H1 (cell line): ENCODE results near the gene PITX3. TPM values are rescaled to one million over a fixed set of nuclear protein-coding genes. Genes with fewer than 3 reads are reported as not detected.
A peak's percentile ranks its signal among the peaks of the same experiment; 100 is the strongest.

ENCODE experiments used
- CTCF ChIA-PET: fragments of 300-600 bp; sonication (Branson Sonifier 250); formaldehyde crosslinking; loops from one replicate; lab custom pipeline; 2021; ENCODE audit not compliant: partially characterized antibody; lab: Charles Lee
- POLR2A ChIA-PET: fragments of 300-600 bp; sonication (Branson Sonifier 250); formaldehyde crosslinking; loops from one replicate; lab custom pipeline; 2021; ENCODE audit warnings: inconsistent platforms; ENCODE audit not compliant: partially characterized antibody; lab: Charles Lee
- DNase-seq, 2 experiments: peaks; one replicate each; pipeline versions ENCODE4 v3.0.0 to v3.0.0-alpha.2; 2010 to 2022; ENCODE audit warnings: low spot score in 2 of 2, low read depth in 1 of 2, mixed read lengths in 1 of 2
- FAIRE-seq: peaks from 2 replicates; lab custom pipeline; 2011; peaks lifted over from hg19 to GRCh38; lab: Jason Lieb, UNC
- H2AFZ ChIP-seq: 2 replicates; pipeline ENCODE4 v1.8.1; 2012; ENCODE audit warnings: low read length, inconsistent platforms
- H2AK5ac ChIP-seq: 2 replicates; pipeline ENCODE4 v1.6.1; 2013; ENCODE audit warnings: low read depth, low read length
- H2BK120ac ChIP-seq: replicated peaks from 2 replicates; pipeline ENCODE3; 2013; ENCODE audit warnings: low read depth, low read length, inconsistent platforms
- H2BK12ac ChIP-seq: 2 replicates; pipeline ENCODE4 v1.6.1; 2013; ENCODE audit warnings: low read depth, low read length
- H2BK15ac ChIP-seq: 2 replicates; pipeline ENCODE4 v1.6.1; 2013; ENCODE audit warnings: low read length
- H2BK20ac ChIP-seq: 2 replicates; pipeline ENCODE4 v1.6.1; 2013; ENCODE audit warnings: low read length
- H2BK5ac ChIP-seq: 2 replicates; pipeline ENCODE4 v1.6.1; 2013; ENCODE audit warnings: low read depth, low read length
- H3K14ac ChIP-seq: 2 replicates; pipeline ENCODE4 v1.6.1; 2013; ENCODE audit warnings: inconsistent platforms; ENCODE audit not compliant: insufficient read length
- H3K18ac ChIP-seq: 2 replicates; pipeline ENCODE4 v1.6.1; 2013; ENCODE audit warnings: low read length; ENCODE audit errors: extremely low read depth
- H3K23ac ChIP-seq: 2 replicates; pipeline ENCODE4 v1.6.1; 2013; ENCODE audit warnings: inconsistent platforms; ENCODE audit not compliant: insufficient read length
- H3K23me2 ChIP-seq: 2 replicates; pipeline ENCODE4 v1.6.1; 2013; ENCODE audit warnings: low read depth, low read length
- H3K27ac ChIP-seq: 2 replicates; pipeline ENCODE4 v1.6.1; 2011; ENCODE audit warnings: low read depth, low read length, inconsistent platforms
- H3K27me3 ChIP-seq, 4 experiments: replicated peaks in 1 of 4; 1 replicate in 1 of 4; 2 replicates in 3 of 4; pipeline versions ENCODE4 v1.6.1 to v1.8.1; 2011 to 2013; ENCODE audit warnings: low read length in 3 of 4, mild to moderate bottlenecking in 3 of 4, inconsistent platforms in 2 of 4, mixed read lengths in 2 of 4, moderate library complexity in 1 of 4; ENCODE audit not compliant: control insufficient read depth in 3 of 4, insufficient read depth in 3 of 4; ENCODE audit errors: extremely low read depth in 1 of 4
- H3K36me3 ChIP-seq, 4 experiments: 2 replicates each; pipeline versions ENCODE4 v1.6.1 to v1.8.1; 2011 to 2013; ENCODE audit warnings: mild to moderate bottlenecking in 4 of 4, low read length in 3 of 4, moderate library complexity in 2 of 4, control low read depth in 1 of 4, inconsistent platforms in 1 of 4; ENCODE audit not compliant: insufficient read depth in 4 of 4, control insufficient read depth in 2 of 4
- H3K4ac ChIP-seq: replicated peaks from 2 replicates; pipeline ENCODE3; 2013; ENCODE audit warnings: low read length, low read depth, mixed read lengths, inconsistent platforms; ENCODE audit not compliant: insufficient read length
- H3K4me1 ChIP-seq, 4 experiments: replicated peaks in 1 of 4; 1 replicate in 1 of 4; 2 replicates in 3 of 4; pipeline versions ENCODE4 v1.6.1 to v1.8.1; 2011 to 2013; ENCODE audit warnings: low read length in 3 of 4, inconsistent platforms in 2 of 4, mixed read lengths in 1 of 4; ENCODE audit not compliant: insufficient read depth in 4 of 4, control insufficient read depth in 3 of 4
- H3K4me2 ChIP-seq, 2 experiments: 2 replicates each; pipeline versions ENCODE4 v1.6.1 to v1.8.1; 2011 to 2013; ENCODE audit warnings: low read depth in 2 of 2, low read length in 2 of 2, control low read depth in 1 of 2, inconsistent platforms in 1 of 2, mild to moderate bottlenecking in 1 of 2; ENCODE audit not compliant: insufficient read depth in 1 of 2
- H3K4me3 ChIP-seq, 4 experiments: fragments of 200-600, 300-600 bp in 1 of 4; sonication (generic), shearing (Covaris generic), sonication (Bioruptor Twin) in 1 of 4; 2 replicates each; pipeline versions ENCODE4 v1.5.1 to v1.8.1; 2011 to 2016; ENCODE audit warnings: low read length in 4 of 4, low read depth in 3 of 4, control low read depth in 2 of 4, inconsistent platforms in 2 of 4, mild to moderate bottlenecking in 2 of 4, mixed read lengths in 1 of 4, moderate library complexity in 1 of 4; ENCODE audit not compliant: insufficient read depth in 2 of 4; ENCODE audit errors: extremely low read depth in 1 of 4
- H3K56ac ChIP-seq: replicated peaks from 2 replicates; pipeline ENCODE3; 2013; ENCODE audit warnings: low read depth, mild to moderate bottlenecking, mixed read lengths, low read length, inconsistent platforms; ENCODE audit not compliant: insufficient read length
- H3K79me1 ChIP-seq: 2 replicates; pipeline ENCODE4 v1.6.1; 2013; ENCODE audit warnings: low read depth, low read length, control low read depth
- H3K79me2 ChIP-seq, 2 experiments: 2 replicates each; pipeline versions ENCODE4 v1.6.1 to v1.8.1; 2012 to 2013; ENCODE audit warnings: low read length in 2 of 2, mild to moderate bottlenecking in 2 of 2, inconsistent platforms in 1 of 2; ENCODE audit not compliant: insufficient read depth in 2 of 2, control insufficient read depth in 1 of 2
- H3K9ac ChIP-seq, 4 experiments: replicated peaks in 1 of 4; 1 replicate in 1 of 4; 2 replicates in 3 of 4; pipeline versions ENCODE4 v1.6.1 to v1.8.1; 2011 to 2013; ENCODE audit warnings: low read depth in 3 of 4, low read length in 3 of 4, control low read depth in 2 of 4, mild to moderate bottlenecking in 2 of 4, moderate library complexity in 2 of 4, inconsistent platforms in 1 of 4; ENCODE audit errors: extremely low read depth in 1 of 4
- H3K9me3 ChIP-seq, 2 experiments: 2 replicates each; pipeline versions ENCODE4 v1.6.1 to v1.8.1; 2012 to 2013; ENCODE audit warnings: mild to moderate bottlenecking in 2 of 2, moderate library complexity in 2 of 2, control low read depth in 1 of 2, inconsistent platforms in 1 of 2, low read depth in 1 of 2, low read length in 1 of 2, mixed read lengths in 1 of 2; ENCODE audit not compliant: insufficient read depth in 2 of 2
- H4K20me1 ChIP-seq, 2 experiments: replicated peaks in 1 of 2; 2 replicates each; pipeline versions ENCODE3 to v1.8.1; 2011 to 2013; ENCODE audit warnings: inconsistent platforms in 2 of 2, low read length in 2 of 2, mild to moderate bottlenecking in 1 of 2; ENCODE audit not compliant: insufficient read depth in 2 of 2, control insufficient read depth in 1 of 2
- H4K5ac ChIP-seq: 2 replicates; pipeline ENCODE4 v1.6.1; 2013; ENCODE audit warnings: low read length, low read depth, mixed read lengths, inconsistent platforms; ENCODE audit not compliant: insufficient read length
- H4K8ac ChIP-seq: 2 replicates; pipeline ENCODE4 v1.8.0; 2013; ENCODE audit warnings: mild to moderate bottlenecking, moderate library complexity, low read length, inconsistent platforms; ENCODE audit not compliant: insufficient read depth; ENCODE audit errors: extremely low read depth
- H4K91ac ChIP-seq: replicated peaks from 2 replicates; pipeline ENCODE3; 2013; ENCODE audit warnings: low read length, mixed read lengths, inconsistent platforms; ENCODE audit not compliant: insufficient read length
- KDM5A ChIP-seq: fragments of 200-600 bp; IDR thresholded peaks from 2 replicates; pipeline ENCODE4 v1.7.1; 2012; ENCODE audit warnings: mild to moderate bottlenecking, low read length, inconsistent platforms, mixed read lengths
- RAD21 ChIP-seq, 2 experiments: IDR thresholded peaks in 1 of 2; conservative IDR thresholded peaks in 1 of 2; 2 replicates each; pipeline ENCODE4 v1.6.1; 2011; ENCODE audit warnings: low read depth in 2 of 2, low read length in 2 of 2, improper control_type of control experiment in 1 of 2, inconsistent platforms in 1 of 2, mild to moderate bottlenecking in 1 of 2, moderate library complexity in 1 of 2
- RXRA ChIP-seq: IDR thresholded peaks from 2 replicates; pipeline ENCODE4 v1.6.1; 2011; ENCODE audit warnings: low read depth, mild to moderate bottlenecking, low read length, moderate library complexity; ENCODE audit not compliant: insufficient read depth
- SP1 ChIP-seq: IDR thresholded peaks from 2 replicates; pipeline ENCODE4 v1.6.1; 2011; ENCODE audit warnings: low read depth, low read length
- SP4 ChIP-seq: IDR thresholded peaks from 2 replicates; pipeline ENCODE4 v1.6.1; 2012; ENCODE audit warnings: low read length, inconsistent platforms
- TAF1 ChIP-seq: IDR thresholded peaks from 2 replicates; pipeline ENCODE4 v1.6.1; 2011; ENCODE audit warnings: mild to moderate bottlenecking, low read depth, low read length
- TCF12 ChIP-seq: IDR thresholded peaks from 2 replicates; pipeline ENCODE4 v1.6.1; 2011; ENCODE audit warnings: low read depth, mild to moderate bottlenecking, low read length
- TEAD4 ChIP-seq: IDR thresholded peaks from 2 replicates; pipeline ENCODE4 v1.6.1; 2012; ENCODE audit warnings: low read depth, low read length, inconsistent platforms, mixed read lengths
- USF2 ChIP-seq: IDR thresholded peaks from 2 replicates; pipeline ENCODE4 v1.6.1; 2011; ENCODE audit warnings: low read length, improper control_type of control experiment
- WGBS, 2 experiments: shearing (Covaris generic) in 1 of 2; methylation state at CpG; one replicate each; pipeline versions ENCODE4 v1.1.6 to v1.1.7; 2013 to 2015; ENCODE audit warnings: low lambda C conversion rate in 2 of 2, mixed read lengths in 2 of 2, inconsistent platforms in 1 of 2, low coverage in 1 of 2, missing lambda C conversion rate in 1 of 2; ENCODE audit not compliant: insufficient replicate concordance in 2 of 2, insufficient coverage in 1 of 2, insufficient read length in 1 of 2; ENCODE audit errors: extremely low coverage in 1 of 2, missing lambda C conversion rate in 1 of 2; 5-methylcytosine and 5-hydroxymethylcytosine counted together
- long read RNA-seq, 2 experiments: library from RNA in 1 of 2; library from capped mRNA in 1 of 2; stranded (forward); transcript quantifications; one replicate each; pipeline ENCODE4 v2.0.0, GENCODE V29; 2021; ENCODE audit warnings: inconsistent platforms in 1 of 2
- polyA minus RNA-seq, 3 experiments: library from RNA; depleted of rRNA, polyadenylated mRNA; stranded (reverse); fragments of >200 nt; gene quantifications; 1 replicate in 2 of 3; 2 replicates in 1 of 3; pipeline ENCODE4 v1.2.3, GENCODE V29; 2011
- polyA plus RNA-seq, 7 experiments: library from polyadenylated mRNA; depleted of rRNA in 3 of 7; stranded (reverse) in 5 of 7; unstranded in 2 of 7; fragments of >200 nt in 5 of 7; fragments of 200-250 nt in 2 of 7; gene quantifications; 1 replicate in 5 of 7; 2 replicates in 1 of 7; 4 replicates in 1 of 7; pipeline versions ENCODE4 v1.2.1 to v1.2.3, GENCODE V29; 2011 to 2013; ENCODE audit warnings: missing spikeins in 2 of 7, mixed read lengths in 2 of 7
- total RNA-seq: library from RNA; stranded (reverse); fragmentation: NEBNext Ultra II Directional; extraction: Animal tissue kit (Norgen Biotek cat#: 25700); gene quantifications from 2 replicates; pipeline ENCODE4 v1.2.1, GENCODE V29; 2021

PITX3 gene
- total RNA-seq (0.41 and 0.54 TPM in 2 replicates), polyA plus RNA-seq (2011; rRNA removed) (0.18 and 0.22 TPM in 2 replicates), polyA minus RNA-seq (2011; rRNA and poly(A)+ RNA removed) (not detected in 2 replicates)
- 0.18 TPM for polyA plus RNA-seq (2011; cell fraction: cytosol; rRNA removed)
- 0.09 TPM for polyA plus RNA-seq (2011; cell fraction: nucleus; rRNA removed)
- 0.11 to 0.21 TPM (median 0.17 TPM) in 3 of 4 replicates, not detected in the other for polyA plus RNA-seq (2012, experiment 1 of 2)
- not detected for polyA plus RNA-seq (2012, experiment 2 of 2)
- 0.24 TPM for polyA plus RNA-seq (2013, experiment 1 of 2)
- polyA plus RNA-seq (2013, experiment 2 of 2) = 0.20 TPM
- not detected for polyA minus RNA-seq (2011; cell fraction: cytosol; rRNA and poly(A)+ RNA removed)
- polyA minus RNA-seq (2011; cell fraction: nucleus; rRNA and poly(A)+ RNA removed) = not detected
- long read RNA-seq, experiment 1 = 0 reads
- long read RNA-seq, experiment 2 = 0 reads

- Histone ChIP-seq H3K79me2 (peaks cover 0 to 9% of the 10 kb centered on the region in 2 experiments; a peak in 2 of 4 replicates), H3K9me3 (no peaks in the 10 kb centered on the region), H3K9ac (peak within 1 kb of the TSS in 1 of 4 experiments; percentile 29; a peak in 2 of 7 replicates)
- TF ChIP-seq SP1 = peak; percentile 29; the same call in 1 of the 2 replicates
- no peak for TF ChIP-seq TCF12
- TF ChIP-seq RAD21 (IDR thresholded peaks at IDR 0.05 in 1 of 2, conservative IDR thresholded peaks at IDR 0.05 in 1 of 2; ENCODE audit: low read depth in 2 of 2, low read length in 2 of 2) = no peak
- TF ChIP-seq TEAD4 = no peak
- peak; percentile 43; the same call in 1 of the 2 replicates for TF ChIP-seq USF2
- TF ChIP-seq TAF1 = 0 out of 2 replicates have a peak, but pooled peaks have one; percentile 45
- peak; percentile 82; the same call in 1 of the 2 replicates for TF ChIP-seq SP4
- TF ChIP-seq KDM5A = no peak
- TF ChIP-seq RXRA = no peak
These were observed at the start of gene PITX3 for GRCh38 chr10:102241444-102242117. TSS of gene PITX3 (minus strand) at chr10:102241512. CDS start at chr10:102232080, 9,432 bp downstream.

More at GRCh38 chr10:102241444-102242117, at the start of gene PITX3:
- Histone ChIP-seq H2BK12ac (no peak within 1 kb of the TSS), H3K36me3 (no peaks in the 10 kb centered on the region; a peak in 1 of 8 replicates), H4K20me1 (peaks cover 0 to 10% of the 10 kb centered on the region in 2 experiments), H2BK15ac (no peak within 1 kb of the TSS), H3K18ac (no peak within 1 kb of the TSS), H2AFZ (peak within 1 kb of the TSS; percentile 87), H3K4ac (no peak within 1 kb of the TSS), H3K4me1 (peaks cover 4 to 17% (median 7%) of the 10 kb centered on the region in 4 experiments), H3K4me3 (peak within 1 kb of the TSS; percentile 33 to 64 (median 56)), H3K56ac (no peak within 1 kb of the TSS), H3K27ac (no peak within 1 kb of the TSS), H2AK5ac (no peak within 1 kb of the TSS), H4K91ac (no peak within 1 kb of the TSS), H4K8ac (peak within 1 kb of the TSS; percentile 69), H2BK120ac (no peak within 1 kb of the TSS), H3K4me2 (peak within 1 kb of the TSS; percentile 84 to 91), H3K23me2 (peaks cover 12% of the 10 kb centered on the region), H2BK20ac (no peak within 1 kb of the TSS), H4K5ac (no peak within 1 kb of the TSS), H3K14ac (no peak within 1 kb of the TSS), H3K79me1 (peaks cover 4% of the 10 kb centered on the region), H3K23ac (no peak within 1 kb of the TSS), H2BK5ac (no peak within 1 kb of the TSS), H3K27me3 (peaks cover 48 to 68% (median 58%) of the 10 kb centered on the region in 4 experiments)
- POLR2A ChIA-PET = interaction anchor here (0.7 to 2.1 kb wide), 3 partner anchors 11 to 90 kb away, joined by 3 to 15 read pairs (median 3); no protein-coding TSS in a partner anchor
- DNase-seq (peak; percentile 80 to 96), FAIRE-seq (no peak)
- CTCF ChIA-PET = interaction anchor here (0.9 to 24.6 kb wide), 8 partner anchors 11 to 208 kb away, joined by 3 to 862 read pairs (median 4); no protein-coding TSS in a partner anchor
- 2% methylated on average over 37 of the region's 57 CpGs; no CpG with 5 or more reads in 1 of the 2 experiments for WGBS, 2 experiments
